ENCODE measurements around the gene TMEM198.

GRCh38 chr2:219598308-219599078 is 54.7 kb downstream of the TMEM198 start:
- TF ChIP-seq CTCF (IDR thresholded peaks at IDR 0.05), result no peak
- no peak for TF ChIP-seq POLR2A (IDR thresholded peaks at IDR 0.05)
